ENCODE data around the gene AK1.
"Not testable (repeated sequence)": the region's sequence is repeated elsewhere in the genome, so short reads cannot be mapped to it uniquely, and the experiment has no call there.

AK1 gene

DNA sequence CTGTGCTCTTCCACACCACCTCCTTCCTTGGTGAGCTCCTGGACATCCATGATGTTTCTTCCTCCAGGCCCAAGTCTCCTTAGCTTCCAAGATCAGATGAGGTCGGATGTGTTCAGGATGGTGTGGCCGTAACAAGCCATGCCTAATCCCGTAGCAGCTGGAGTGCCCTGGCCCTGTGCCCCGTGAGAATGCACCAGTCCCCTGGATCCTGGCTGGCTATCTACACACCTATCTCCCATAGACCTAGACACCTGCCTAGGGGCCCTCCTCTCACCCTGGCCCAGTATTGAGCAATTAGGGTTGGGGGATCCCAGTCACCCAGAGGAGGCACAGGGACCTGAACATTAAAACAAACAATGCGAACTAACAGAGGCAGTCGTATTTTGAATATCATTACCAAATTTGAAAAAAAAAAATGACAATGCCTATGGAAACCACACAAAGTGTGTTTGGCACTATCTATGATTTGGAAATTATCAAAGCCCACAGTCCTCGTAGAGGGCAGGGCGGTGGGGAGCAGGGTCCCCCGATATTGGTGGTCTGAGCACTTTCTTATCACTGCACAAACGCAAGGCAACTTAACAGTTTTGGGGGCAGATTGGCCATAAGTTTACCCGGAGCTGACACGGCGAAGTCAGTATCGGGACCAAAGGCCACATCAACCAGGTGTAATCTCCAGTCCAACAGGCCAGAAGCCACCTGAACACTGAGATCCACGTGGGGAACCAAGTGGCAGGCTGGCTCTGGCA lies 36.2 kb downstream of the AK1 start:
- Histone ChIP-seq H3K9me3 (ENCODE audit: control insufficient read depth in 1 of 2, low read length in 2 of 2) (no peaks in the 10 kb centered on the region), H3K27me3 (ENCODE audit: low read depth, low read length) (no peaks in the 10 kb centered on the region), H3K27ac (ENCODE audit: low read length) (no peak overlapping the region), H3K36me3 (ENCODE audit: control insufficient read depth in 1 of 2, insufficient read depth in 2 of 2, low read length in 2 of 2) (peaks cover 2 to 9% of the 10 kb centered on the region in 2 donors), H3K4me1 (ENCODE audit: control insufficient read depth in 1 of 2, insufficient read depth in 2 of 2, low read length in 2 of 2) (peaks cover 12 to 25% of the 10 kb centered on the region in 2 donors), H3K4me3 (ENCODE audit: low read depth in 1 of 2, low read length in 2 of 2) (no peak overlapping the region)

DNA sequence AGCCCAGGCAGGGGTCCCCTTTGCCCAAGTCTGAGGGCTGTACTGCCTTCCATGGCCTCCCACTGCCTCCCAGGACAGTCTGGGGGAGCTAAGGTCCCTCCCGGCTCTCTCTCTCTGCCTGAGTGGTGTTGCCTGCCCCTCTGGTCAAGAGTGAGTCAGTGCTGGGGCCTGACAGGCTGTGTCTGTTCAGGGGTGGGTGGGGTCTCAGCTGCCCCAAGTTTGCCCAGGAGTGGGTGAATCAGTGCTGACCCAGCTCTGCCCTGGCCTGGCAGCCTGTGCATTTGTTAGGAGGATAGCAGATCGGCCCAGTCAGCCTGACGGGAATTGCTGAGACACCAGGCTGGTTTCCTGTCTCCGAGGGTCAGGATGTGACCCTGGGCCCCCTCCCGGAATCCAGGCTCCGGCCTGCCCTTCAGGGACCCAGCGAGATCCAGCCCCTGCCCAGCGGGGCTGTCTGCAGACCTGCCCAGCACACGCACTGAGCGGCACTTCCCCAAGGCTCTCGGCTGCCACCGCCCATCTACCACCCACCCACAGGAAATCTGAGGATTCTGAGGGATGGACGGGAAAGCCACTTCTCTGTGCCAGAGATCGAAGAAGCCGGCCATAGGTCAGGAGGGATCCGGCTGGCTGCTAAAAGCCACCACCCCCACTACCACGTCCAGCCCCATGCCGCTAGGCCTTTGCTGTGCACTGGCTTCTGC lies 38.9 kb downstream of the AK1 start:
- peak overlapping the region in 1 of 2 donors; percentile 32 for H3K4me3 ChIP-seq (ENCODE audit: low read depth in 1 of 2, low read length in 2 of 2)
- H3K27me3 ChIP-seq (ENCODE audit: low read depth, low read length): no peaks in the 10 kb centered on the region
- H3K4me1 ChIP-seq (ENCODE audit: control insufficient read depth in 1 of 2, insufficient read depth in 2 of 2, low read length in 2 of 2): peaks cover 12 to 35% of the 10 kb centered on the region in 2 donors
- no peaks in the 10 kb centered on the region for H3K9me3 ChIP-seq (ENCODE audit: control insufficient read depth in 1 of 2, low read length in 2 of 2)
- peak overlapping the region; percentile 82 for H3K27ac ChIP-seq (ENCODE audit: low read length)
- H3K36me3 ChIP-seq (ENCODE audit: control insufficient read depth in 1 of 2, insufficient read depth in 2 of 2, low read length in 2 of 2): peaks cover 4 to 9% of the 10 kb centered on the region in 2 donors

DNA sequence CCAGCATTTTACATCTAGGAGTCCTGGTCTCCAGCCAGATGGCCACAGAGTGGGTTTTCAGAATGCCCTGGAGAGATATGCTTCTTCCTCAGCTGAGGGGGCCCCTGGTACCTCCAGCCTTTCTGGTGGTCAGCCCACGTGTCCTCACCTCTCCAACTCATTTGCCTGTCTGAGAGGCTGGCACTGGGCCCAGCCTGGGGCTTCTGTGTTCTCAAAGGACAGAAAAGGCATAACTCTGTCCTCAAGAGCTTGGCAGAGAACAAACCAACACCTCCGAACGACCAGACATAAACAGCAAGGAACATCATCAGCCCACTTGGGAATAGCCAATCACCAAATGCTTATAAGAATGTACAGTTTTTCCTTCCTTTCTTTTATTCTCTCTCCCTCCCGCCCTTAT lies 40.1 kb downstream of the AK1 start:
- no peak overlapping the region for H3K4me3 ChIP-seq (ENCODE audit: low read depth in 1 of 2, low read length in 2 of 2)
- H3K36me3 ChIP-seq (ENCODE audit: control insufficient read depth in 1 of 2, insufficient read depth in 2 of 2, low read length in 2 of 2): peaks cover 4% of the 10 kb centered on the region in 2 donors
- no peaks in the 10 kb centered on the region for H3K9me3 ChIP-seq (ENCODE audit: control insufficient read depth in 1 of 2, low read length in 2 of 2)
- H3K27ac ChIP-seq (ENCODE audit: low read length): peak overlapping the region; percentile 82
- H3K4me1 ChIP-seq (ENCODE audit: control insufficient read depth in 1 of 2, insufficient read depth in 2 of 2, low read length in 2 of 2): peaks cover 12 to 42% of the 10 kb centered on the region in 2 donors
- no peaks in the 10 kb centered on the region for H3K27me3 ChIP-seq (ENCODE audit: low read depth, low read length)

DNA sequence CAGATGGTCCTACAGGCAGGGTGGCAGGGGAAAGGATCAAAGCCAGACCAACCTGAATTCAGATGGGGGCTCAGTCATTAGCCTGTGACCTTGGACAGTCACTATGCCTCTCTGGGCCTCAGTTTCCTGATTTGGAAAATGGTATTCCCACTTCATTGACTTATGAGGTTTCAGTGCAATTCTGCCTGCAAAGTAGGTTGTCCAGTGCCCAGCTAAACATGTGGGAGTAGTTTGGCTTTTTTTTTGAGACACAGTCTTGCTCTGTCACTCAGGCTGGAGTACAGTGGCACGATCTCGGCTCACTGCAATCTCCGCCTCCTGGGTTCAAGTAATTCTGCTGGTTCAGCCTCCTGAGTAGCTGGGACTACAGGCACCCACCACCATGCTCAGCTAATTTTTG lies 40.9 kb downstream of the AK1 start:
- peak overlapping the region; percentile 82 for H3K27ac ChIP-seq (ENCODE audit: low read length)
- H3K9me3 ChIP-seq (ENCODE audit: control insufficient read depth in 1 of 2, low read length in 2 of 2); H3K36me3 ChIP-seq (ENCODE audit: control insufficient read depth in 1 of 2, insufficient read depth in 2 of 2, low read length in 2 of 2); H3K4me3 ChIP-seq (ENCODE audit: low read depth in 1 of 2, low read length in 2 of 2); H3K27me3 ChIP-seq (ENCODE audit: low read depth, low read length): not testable (repeated sequence)
- peaks cover 12 to 42% of the 10 kb centered on the region in 2 donors for H3K4me1 ChIP-seq (ENCODE audit: control insufficient read depth in 1 of 2, insufficient read depth in 2 of 2, low read length in 2 of 2)

DNA sequence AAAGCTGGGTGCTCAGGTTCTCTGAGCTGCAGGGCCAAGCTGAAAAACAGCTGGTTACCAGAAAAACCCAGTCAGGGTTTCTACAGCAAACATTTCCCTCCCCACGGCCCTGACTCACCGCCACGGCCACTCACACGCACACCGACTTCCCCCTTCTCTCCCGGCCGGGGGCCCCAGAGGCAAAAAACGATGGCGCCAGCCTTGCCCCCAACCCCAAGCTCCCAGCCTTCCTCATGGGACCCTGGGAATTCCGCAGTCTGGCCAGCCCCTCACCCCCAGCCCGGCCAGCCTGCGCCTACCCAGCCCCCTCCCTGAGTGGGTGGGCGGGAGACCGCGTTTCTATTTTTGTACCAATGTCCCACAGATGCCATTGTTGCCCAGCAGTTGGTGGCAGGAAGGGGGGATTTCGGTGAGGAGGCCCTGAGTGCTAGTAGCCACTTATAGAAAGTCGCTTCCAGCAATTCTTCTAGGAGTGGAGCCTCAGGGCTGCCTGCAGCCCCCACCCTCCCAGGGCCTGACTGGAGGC lies 41.4 kb downstream of the AK1 start:
- H3K27ac ChIP-seq (ENCODE audit: low read length): peak overlapping the region; percentile 82
- H3K4me1 ChIP-seq (ENCODE audit: control insufficient read depth in 1 of 2, insufficient read depth in 2 of 2, low read length in 2 of 2): peaks cover 12 to 42% of the 10 kb centered on the region in 2 donors
- peaks cover 0 to 4% of the 10 kb centered on the region in 2 donors for H3K36me3 ChIP-seq (ENCODE audit: control insufficient read depth in 1 of 2, insufficient read depth in 2 of 2, low read length in 2 of 2)
- H3K4me3 ChIP-seq (ENCODE audit: low read depth in 1 of 2, low read length in 2 of 2): no peak overlapping the region
- no peaks in the 10 kb centered on the region for H3K27me3 ChIP-seq (ENCODE audit: low read depth, low read length)
- H3K9me3 ChIP-seq (ENCODE audit: control insufficient read depth in 1 of 2, low read length in 2 of 2): no peaks in the 10 kb centered on the region

DNA sequence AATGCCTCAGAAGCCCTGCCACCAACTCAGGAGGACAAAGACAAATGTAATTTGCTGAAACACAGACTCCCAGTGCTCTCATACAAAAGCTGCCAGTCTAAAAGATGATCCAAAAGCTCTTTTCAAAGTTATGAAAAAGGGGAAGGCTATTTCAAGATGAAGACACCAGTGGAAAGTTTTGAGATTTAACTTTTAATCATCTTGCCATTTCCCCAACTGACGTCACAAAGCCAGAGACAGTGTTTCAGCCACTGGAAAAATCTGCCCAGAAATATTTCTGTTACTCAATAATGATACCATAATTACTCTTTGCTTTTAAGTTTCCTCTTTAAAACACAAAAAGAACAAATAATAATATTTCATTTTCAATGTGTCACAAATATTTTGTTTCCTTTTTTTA lies 43.9 kb downstream of the AK1 start:
- Histone ChIP-seq H3K27me3 (ENCODE audit: low read depth, low read length) (no peaks in the 10 kb centered on the region), H3K4me3 (ENCODE audit: low read depth in 1 of 2, low read length in 2 of 2) (no peak overlapping the region), H3K4me1 (ENCODE audit: control insufficient read depth in 1 of 2, insufficient read depth in 2 of 2, low read length in 2 of 2) (peaks cover 12 to 46% of the 10 kb centered on the region in 2 donors), H3K27ac (ENCODE audit: low read length) (peak overlapping the region; percentile 56), H3K36me3 (ENCODE audit: control insufficient read depth in 1 of 2, insufficient read depth in 2 of 2, low read length in 2 of 2) (peaks cover 0 to 4% of the 10 kb centered on the region in 2 donors), H3K9me3 (ENCODE audit: control insufficient read depth in 1 of 2, low read length in 2 of 2) (no peaks in the 10 kb centered on the region)

DNA sequence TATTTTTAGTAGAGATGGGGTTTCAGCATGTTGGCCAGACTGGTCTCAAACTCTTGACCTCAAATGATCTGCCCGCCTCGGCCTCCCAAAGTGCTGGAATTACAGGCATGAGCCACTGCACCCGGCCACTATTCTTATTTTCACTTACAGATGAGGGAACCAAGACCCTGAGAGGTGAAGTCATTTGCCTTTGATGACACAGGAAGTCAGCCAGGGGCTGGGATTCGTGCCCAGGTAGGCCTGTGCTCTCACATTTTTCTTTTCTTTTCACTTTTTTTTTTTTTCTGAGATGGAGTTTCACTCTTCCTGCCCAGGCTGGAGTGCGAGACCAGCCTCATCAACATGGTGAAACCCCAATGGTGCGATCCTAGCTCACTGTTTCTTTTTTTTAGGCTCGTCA lies 45.2 kb downstream of the AK1 start:
- H3K9me3 ChIP-seq (ENCODE audit: control insufficient read depth in 1 of 2, low read length in 2 of 2): no peaks in the 10 kb centered on the region
- H3K27me3 ChIP-seq (ENCODE audit: low read depth, low read length): no peaks in the 10 kb centered on the region
- H3K4me1 ChIP-seq (ENCODE audit: control insufficient read depth in 1 of 2, insufficient read depth in 2 of 2, low read length in 2 of 2): peaks cover 4 to 36% of the 10 kb centered on the region in 2 donors
- H3K36me3 ChIP-seq (ENCODE audit: control insufficient read depth in 1 of 2, insufficient read depth in 2 of 2, low read length in 2 of 2): peaks cover 0 to 4% of the 10 kb centered on the region in 2 donors
- no peak overlapping the region for H3K27ac ChIP-seq (ENCODE audit: low read length)
- H3K4me3 ChIP-seq (ENCODE audit: low read depth in 1 of 2, low read length in 2 of 2): no peak overlapping the region

DNA sequence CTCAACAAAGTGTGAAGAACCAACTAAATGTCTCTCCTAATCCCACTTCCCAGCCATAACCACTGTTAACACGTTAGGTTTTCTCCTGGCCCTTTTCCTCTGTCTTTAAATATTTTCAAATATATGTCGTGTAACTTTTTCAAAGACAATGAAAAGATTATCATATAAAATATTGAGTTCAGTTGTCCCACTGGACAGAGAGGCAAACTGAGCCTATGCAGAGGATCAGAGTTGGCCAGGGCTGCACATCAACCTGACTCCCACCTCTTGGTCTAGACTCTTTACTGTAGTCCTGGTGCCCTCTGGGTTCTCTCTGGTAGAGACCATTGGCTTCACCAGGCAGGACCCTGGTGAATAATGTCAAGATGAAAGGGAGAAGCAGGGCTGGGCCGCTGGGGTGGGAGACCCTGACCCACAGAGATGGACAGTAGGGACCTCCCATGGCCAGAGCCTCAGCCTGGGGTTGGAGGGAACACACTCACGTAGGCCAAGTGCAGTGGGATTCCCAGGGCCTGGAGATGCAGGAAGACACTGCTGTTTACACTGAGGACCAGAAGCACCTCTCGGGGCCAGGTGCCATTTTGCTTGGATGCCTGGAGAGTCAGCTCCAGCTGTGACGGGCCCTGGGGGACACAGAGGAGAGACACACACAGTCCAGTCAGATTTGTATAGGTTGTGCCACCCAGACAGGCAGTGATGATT lies 48.1 kb downstream of the AK1 start:
- Histone ChIP-seq H3K27ac (ENCODE audit: low read length) (peak overlapping the region; percentile 77), H3K9me3 (ENCODE audit: control insufficient read depth in 1 of 2, low read length in 2 of 2) (no peaks in the 10 kb centered on the region), H3K36me3 (ENCODE audit: control insufficient read depth in 1 of 2, insufficient read depth in 2 of 2, low read length in 2 of 2) (peaks cover 11 to 13% of the 10 kb centered on the region in 2 donors), H3K27me3 (ENCODE audit: low read depth, low read length) (no peaks in the 10 kb centered on the region), H3K4me1 (ENCODE audit: control insufficient read depth in 1 of 2, insufficient read depth in 2 of 2, low read length in 2 of 2) (peaks cover 0 to 34% of the 10 kb centered on the region in 2 donors), H3K4me3 (ENCODE audit: low read depth in 1 of 2, low read length in 2 of 2) (no peak overlapping the region)

DNA sequence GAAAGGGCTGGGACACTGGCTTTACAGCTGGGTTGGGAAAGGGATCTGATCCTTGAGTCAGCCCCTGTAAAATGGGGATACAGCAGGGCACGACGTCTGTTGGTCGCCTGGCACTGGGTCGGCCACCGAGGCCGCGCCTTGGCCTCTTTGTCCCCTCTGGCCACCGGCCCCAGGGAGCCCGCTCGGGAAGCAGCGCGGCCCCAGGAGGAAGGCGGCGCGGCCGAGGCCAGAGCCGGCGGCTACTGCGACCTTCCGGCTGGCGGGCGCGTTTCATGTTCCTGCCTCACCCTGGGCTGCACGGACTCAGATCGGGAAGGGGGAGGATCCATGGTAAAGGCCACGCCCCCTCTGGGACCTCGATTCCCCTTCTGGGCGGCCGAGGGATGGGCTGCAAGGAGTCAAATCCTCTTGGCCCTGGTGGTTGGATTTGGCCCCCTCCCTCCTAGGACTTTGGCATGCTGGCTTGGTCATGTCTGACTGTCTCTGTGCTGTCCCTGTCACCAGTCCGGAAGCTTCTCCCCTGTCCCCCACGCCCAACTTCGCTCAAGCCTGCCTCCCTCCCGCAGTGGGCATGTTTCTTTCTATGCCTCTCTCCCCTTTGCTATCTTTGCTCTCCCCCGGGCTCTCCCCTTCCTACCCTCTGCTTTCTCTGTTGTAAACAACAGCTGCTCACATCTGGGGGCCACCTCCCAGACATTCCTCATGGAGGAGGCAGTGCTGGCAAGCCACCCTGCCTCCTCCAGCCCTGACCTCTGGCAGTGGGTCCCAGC lies 49.0 kb downstream of the AK1 start:
- peaks cover 15 to 17% of the 10 kb centered on the region in 2 donors for H3K36me3 ChIP-seq (ENCODE audit: control insufficient read depth in 1 of 2, insufficient read depth in 2 of 2, low read length in 2 of 2)
- peak overlapping the region; percentile 77 for H3K27ac ChIP-seq (ENCODE audit: low read length)
- H3K4me1 ChIP-seq (ENCODE audit: control insufficient read depth in 1 of 2, insufficient read depth in 2 of 2, low read length in 2 of 2): peaks cover 0 to 34% of the 10 kb centered on the region in 2 donors
- no peaks in the 10 kb centered on the region for H3K9me3 ChIP-seq (ENCODE audit: control insufficient read depth in 1 of 2, low read length in 2 of 2)
- no peaks in the 10 kb centered on the region for H3K27me3 ChIP-seq (ENCODE audit: low read depth, low read length)
- H3K4me3 ChIP-seq (ENCODE audit: low read depth in 1 of 2, low read length in 2 of 2): peak overlapping the region; percentile 23 to 49

DNA sequence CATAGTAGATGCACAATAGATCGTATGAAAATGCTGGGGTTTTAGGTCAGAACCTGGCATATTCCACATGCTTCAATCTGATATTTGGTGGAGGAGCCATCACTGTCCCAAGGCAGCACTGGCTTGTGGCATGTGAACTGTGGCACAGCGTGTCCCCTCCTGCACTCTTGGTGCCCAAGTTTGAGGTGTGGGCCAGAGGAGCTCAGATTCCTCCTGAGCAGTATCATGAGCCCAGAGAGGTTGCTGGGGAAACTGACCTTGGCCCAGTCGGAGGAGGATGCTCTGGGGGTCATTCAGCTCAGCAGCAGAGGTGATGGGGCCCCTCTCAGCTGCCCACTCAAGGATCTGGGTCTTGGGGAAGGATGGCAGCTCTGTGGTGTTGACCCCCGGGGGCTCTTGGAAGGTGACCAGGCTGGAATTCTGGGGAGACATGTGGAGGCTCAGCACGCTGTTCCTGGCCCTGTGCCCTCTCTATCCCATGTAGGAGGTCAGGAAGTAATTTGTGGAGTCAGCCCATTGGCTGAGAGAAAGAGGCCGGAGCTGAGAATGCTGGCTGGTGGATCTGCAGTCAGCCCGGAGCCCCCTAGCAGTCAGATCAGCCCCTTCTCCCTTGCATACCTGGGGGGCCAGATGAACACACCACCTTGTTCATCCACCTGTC lies 51.1 kb downstream of the AK1 start:
- no peak overlapping the region for H3K27ac ChIP-seq (ENCODE audit: low read length)
- H3K4me1 ChIP-seq (ENCODE audit: control insufficient read depth in 1 of 2, insufficient read depth in 2 of 2, low read length in 2 of 2): peaks cover 0 to 27% of the 10 kb centered on the region in 2 donors
- no peak overlapping the region for H3K4me3 ChIP-seq (ENCODE audit: low read depth in 1 of 2, low read length in 2 of 2)
- H3K36me3 ChIP-seq (ENCODE audit: control insufficient read depth in 1 of 2, insufficient read depth in 2 of 2, low read length in 2 of 2): peaks cover 17 to 19% of the 10 kb centered on the region in 2 donors
- no peaks in the 10 kb centered on the region for H3K9me3 ChIP-seq (ENCODE audit: control insufficient read depth in 1 of 2, low read length in 2 of 2)
- no peaks in the 10 kb centered on the region for H3K27me3 ChIP-seq (ENCODE audit: low read depth, low read length)

All from muscle layer of duodenum (tissue), 2 donors.